Upper lobe of right lung (tissue), 1 donor: Measurements from ENCODE around the gene CEMP1. TPM values are rescaled to one million over a fixed set of nuclear protein-coding genes. Genes with fewer than 3 reads are reported as not detected.

ENCODE experiments used
- ATAC-seq: fragments of 200-7000 bp; cut with Tn5 transposase; one replicate; pipeline ENCODE4 v1.9.1; 2020; ENCODE audit warnings: mild to moderate bottlenecking, moderate library complexity
- DNase-seq: peaks from one replicate; pipeline ENCODE4 v3.0.0-alpha.2; 2020
- H3K27ac ChIP-seq: fragments of 200-600 bp; one replicate; pipeline ENCODE4 v1.8.0; 2022
- H3K27me3 ChIP-seq: fragments of 200-600 bp; one replicate; pipeline ENCODE4 v1.8.0; 2022; ENCODE audit warnings: mild to moderate bottlenecking
- H3K36me3 ChIP-seq: fragments of 200-600 bp; one replicate; pipeline ENCODE4 v1.8.0; 2022
- H3K4me1 ChIP-seq: fragments of 200-600 bp; one replicate; pipeline ENCODE4 v1.8.0; 2022
- H3K4me3 ChIP-seq: fragments of 200-600 bp; one replicate; pipeline ENCODE4 v1.8.0; 2022; ENCODE audit warnings: mild to moderate bottlenecking
- H3K9me3 ChIP-seq: fragments of 200-600 bp; one replicate; pipeline ENCODE4 v1.8.0; 2022
- CTCF ChIP-seq: fragments of 200-600 bp; IDR thresholded peaks from one replicate; pipeline ENCODE4 v1.8.0; 2022; ENCODE audit warnings: antibody characterized with exemption
- intact Hi-C: fragments of 100-400 bp; cut with DNase I; formaldehyde crosslinking; loops from one replicate; pipeline ENCODE4 v1.11.0; 2022
- total RNA-seq: library from RNA; stranded (reverse); fragmentation: NEBNext Ultra II Directional; extraction: Animal tissue kit (Norgen Biotek cat#: 25700); gene quantifications from one replicate; pipeline ENCODE4 v1.2.1, GENCODE V29; 2021
- donor health status: DM: no; HTN: yes; CAD: no; lungs with severe emphysema.

The CEMP1 gene
- total RNA-seq, 1 donor from 2014 or later = 1.4 TPM

GRCh38 chr16:2513405-2514332, 17.5 kb downstream of the CEMP1 start, which contains the start of gene ATP6V0C:
TSS of gene ATP6V0C (plus strand) at chr16:2513952. CDS start at chr16:2514104, 152 bp downstream.
- Histone ChIP-seq H3K27me3 (no peaks in the 10 kb centered on the region), H3K27ac (peak within 1 kb of the TSS; percentile 97), H3K4me3 (peak within 1 kb of the TSS; percentile 88), H3K36me3 (no peaks in the 10 kb centered on the region), H3K9me3 (no peaks in the 10 kb centered on the region), H3K4me1 (peaks cover 50% of the 10 kb centered on the region)
- DNase-seq (peak; percentile 97), ATAC-seq (peak; percentile 88)
- intact Hi-C loops = no loop called here
- TF ChIP-seq CTCF = no peak

GRCh38 chr16:2512735-2513404, 18.3 kb downstream of the CEMP1 start:
- Histone ChIP-seq H3K27ac (peak overlapping the region; percentile 97), H3K4me3 (peak overlapping the region; percentile 88), H3K36me3 (no peaks in the 10 kb centered on the region), H3K27me3 (no peaks in the 10 kb centered on the region), H3K9me3 (no peaks in the 10 kb centered on the region), H3K4me1 (peaks cover 42% of the 10 kb centered on the region)
- no peak for ATAC-seq
- no peak for TF ChIP-seq CTCF
- peak; percentile 69 for DNase-seq
- intact Hi-C loops = no loop called here

GRCh38 chr16:2511996-2512734, 19.0 kb downstream of the CEMP1 start:
- Histone ChIP-seq H3K27me3 (no peaks in the 10 kb centered on the region), H3K36me3 (no peaks in the 10 kb centered on the region), H3K27ac (no peak overlapping the region), H3K4me3 (no peak overlapping the region), H3K4me1 (peaks cover 36% of the 10 kb centered on the region), H3K9me3 (no peaks in the 10 kb centered on the region)
- DNase-seq (no peak), ATAC-seq (no peak)
- TF ChIP-seq CTCF = no peak
- intact Hi-C loops = no loop called here

- no peaks in the 10 kb centered on the region for H3K36me3 ChIP-seq
- no peak overlapping the region for H3K4me3 ChIP-seq
- no peak overlapping the region for H3K27ac ChIP-seq
- intact Hi-C loops = no loop called here
- no peaks in the 10 kb centered on the region for H3K9me3 ChIP-seq
- no peak for ATAC-seq
- peak; percentile 87 for DNase-seq
- H3K4me1 ChIP-seq = peaks cover 32% of the 10 kb centered on the region
- H3K27me3 ChIP-seq = no peaks in the 10 kb centered on the region
- TF ChIP-seq CTCF = no peak
Observed at GRCh38 chr16:2511128-2511800, 19.9 kb downstream of the CEMP1 start.

- Histone ChIP-seq H3K4me3 (no peak overlapping the region), H3K36me3 (no peaks in the 10 kb centered on the region), H3K27me3 (no peaks in the 10 kb centered on the region), H3K9me3 (no peaks in the 10 kb centered on the region), H3K4me1 (peaks cover 19% of the 10 kb centered on the region), H3K27ac (no peak overlapping the region)
- TF ChIP-seq CTCF = no peak
- ATAC-seq (no peak), DNase-seq (no peak)
- intact Hi-C loops = no loop called here
Observed at GRCh38 chr16:2508722-2509400, 22.3 kb downstream of the CEMP1 start.
